GM19452 (cell line): Measurements from ENCODE around the gene DDX31.
"Not testable (repeated sequence)": the region's sequence is repeated elsewhere in the genome, so short reads cannot be mapped to it uniquely, and the experiment has no call there.

Experiments used
- ATAC-seq: cut with Tn5 transposase; IDR thresholded peaks from one replicate; pipeline ENCODE4 v1.9.1; 2021; ENCODE audit not compliant: unreplicated experiment

DDX31 gene

DNA sequence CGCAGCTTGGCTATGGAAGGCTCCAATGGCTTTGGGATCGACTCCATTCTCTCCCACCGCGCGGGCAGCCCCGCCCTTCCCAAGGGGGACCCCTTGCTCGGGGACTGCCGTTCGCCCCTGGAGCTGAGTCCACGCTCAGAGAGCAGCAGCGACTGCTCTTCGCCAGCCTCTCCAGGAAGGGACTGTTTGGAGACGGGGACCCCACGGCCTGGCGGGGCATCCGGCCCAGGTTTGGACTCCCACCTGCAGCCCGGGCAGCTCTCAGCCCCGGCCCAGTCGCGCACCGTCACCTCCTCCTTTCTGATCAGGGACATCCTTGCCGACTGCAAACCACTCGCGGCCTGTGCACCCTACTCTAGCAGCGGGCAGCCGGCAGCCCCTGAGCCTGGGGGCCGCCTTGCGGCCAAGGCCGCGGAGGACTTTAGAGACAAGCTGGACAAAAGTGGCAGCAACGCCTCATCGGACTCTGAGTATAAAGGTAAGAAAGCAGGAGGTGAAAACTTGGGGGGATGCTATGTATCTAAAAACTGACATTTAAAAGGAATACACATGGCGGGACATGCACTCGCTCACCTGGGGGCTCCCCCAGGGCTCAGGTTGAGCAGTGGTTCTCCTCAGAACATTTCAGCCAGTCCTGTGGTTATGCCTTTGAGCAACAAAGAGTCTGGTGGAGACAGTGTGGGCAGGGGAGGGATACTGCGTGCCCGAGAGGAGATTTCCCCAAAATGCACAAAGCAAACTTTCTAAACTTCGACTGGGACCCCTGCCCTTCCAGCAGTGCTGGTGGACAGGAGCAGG, 86.8 kb downstream of the DDX31 start:
- no peak for ATAC-seq

DNA sequence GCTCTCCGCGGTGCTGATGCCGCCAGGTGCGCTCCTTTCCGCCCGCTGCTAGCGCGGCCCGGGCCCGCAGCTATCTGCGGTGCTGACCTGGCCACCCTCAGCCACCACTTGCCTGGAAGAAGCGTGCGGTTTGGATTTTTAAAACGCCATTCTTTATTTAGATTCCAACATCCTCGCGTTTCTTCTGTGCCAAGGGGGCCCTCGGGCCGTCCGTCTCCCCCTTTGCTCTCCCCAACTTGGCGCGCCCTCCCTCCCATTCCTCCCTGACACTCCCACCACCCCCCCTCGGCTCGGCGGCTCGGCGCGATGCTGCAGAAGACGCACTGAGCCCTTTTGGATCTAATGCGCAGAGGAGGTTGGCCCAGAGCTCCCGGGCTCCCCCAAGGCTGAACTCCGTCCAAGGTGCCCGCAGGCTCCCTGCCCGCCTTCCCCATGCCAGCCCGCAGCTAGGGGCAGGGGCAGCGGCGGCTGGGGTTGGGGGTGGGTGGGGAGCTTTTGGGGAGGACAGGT, 87.5 kb downstream of the DDX31 start, which contains the start of gene BARHL1:
Gene BARHL1, plus strand, starts transcription at position 331 of the 510 bp plus-strand sequence. CDS start 192 bp downstream, outside the sequence.
- no peak for ATAC-seq

- ATAC-seq, result no peak
These were observed 90.4 kb downstream of the DDX31 start for GRCh38 chr9:132579427-132579798.

DNA sequence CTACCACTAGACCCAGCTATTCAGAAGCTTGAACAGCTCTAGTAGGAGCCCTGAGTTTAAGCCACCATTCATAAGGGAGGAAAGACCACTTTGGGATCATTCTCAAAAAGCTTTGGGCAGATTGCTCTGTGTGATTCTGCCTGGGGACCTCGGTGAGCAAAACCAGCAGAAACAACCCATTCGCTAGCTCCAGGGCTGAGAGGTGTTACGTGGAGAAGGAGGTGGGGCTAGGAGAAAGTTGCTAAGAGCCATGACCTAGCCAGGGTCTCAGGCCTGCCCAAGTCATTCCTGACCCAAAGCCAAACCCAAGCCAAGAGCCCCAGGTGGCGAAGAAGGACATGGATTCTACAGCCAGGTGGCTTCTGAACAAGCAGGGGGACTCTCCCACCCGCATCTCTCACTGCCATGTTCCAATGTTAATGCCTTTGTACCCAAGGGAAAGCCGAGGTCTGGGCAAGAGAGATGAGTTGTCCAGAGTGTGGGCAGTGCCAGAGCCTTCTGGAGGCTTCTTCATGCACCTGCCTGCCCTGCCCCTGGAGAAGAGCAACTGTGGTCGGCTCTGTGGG, 91.3 kb downstream of the DDX31 start:
- no peak for ATAC-seq

- ATAC-seq, result no peak
These were observed 92.7 kb downstream of the DDX31 start for GRCh38 chr9:132577119-132577518.

DNA sequence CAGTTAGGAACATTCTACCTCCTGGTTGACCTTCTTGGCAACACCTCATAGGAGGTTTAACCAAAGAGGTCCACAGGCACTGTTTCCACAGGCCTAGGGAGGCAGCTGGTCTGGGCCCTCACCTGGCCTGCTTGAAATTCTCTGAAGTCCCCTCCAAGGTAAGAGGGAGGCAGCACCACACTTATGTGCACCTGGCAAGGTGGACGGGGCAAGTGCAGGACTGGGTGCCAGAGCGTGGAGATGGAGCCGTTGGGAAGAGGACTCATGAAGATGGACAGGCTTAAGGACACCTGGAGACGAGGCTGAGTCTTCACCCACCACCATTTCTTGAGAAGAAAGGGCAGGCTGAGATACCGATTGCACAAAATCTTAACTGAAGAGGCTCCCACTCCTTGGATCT, 94.0 kb downstream of the DDX31 start:
- ATAC-seq, result no peak

DNA sequence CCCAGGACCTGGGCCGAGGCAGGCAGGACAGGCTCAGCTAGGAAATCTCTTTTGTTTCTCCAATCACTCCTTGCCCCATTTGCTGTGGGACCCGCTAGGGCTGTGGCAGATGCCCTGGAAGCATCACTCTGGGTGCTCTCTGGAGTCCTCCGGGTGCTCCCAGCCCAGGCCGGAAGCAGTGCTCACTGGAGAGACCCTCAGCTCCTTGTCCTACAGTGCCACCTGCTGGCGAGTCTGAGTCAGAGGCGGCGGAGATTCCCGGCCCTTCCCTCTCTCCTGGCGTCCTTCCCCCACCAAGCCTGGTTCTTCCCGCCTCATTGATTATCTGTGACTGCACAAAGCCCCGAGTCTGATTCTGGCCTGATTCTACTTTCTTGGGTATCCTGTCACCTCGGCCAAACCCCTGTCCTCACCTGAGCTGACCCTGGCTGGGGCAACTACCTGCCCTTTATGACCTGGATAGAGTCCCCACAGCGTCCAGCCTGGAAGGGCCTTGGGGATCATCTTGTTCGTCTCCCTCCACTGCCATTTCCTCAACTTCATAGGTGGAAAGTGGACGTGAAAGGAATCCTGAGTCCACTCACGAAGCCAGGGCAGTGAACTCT, 94.7 kb downstream of the DDX31 start:
- ATAC-seq, result no peak

DNA sequence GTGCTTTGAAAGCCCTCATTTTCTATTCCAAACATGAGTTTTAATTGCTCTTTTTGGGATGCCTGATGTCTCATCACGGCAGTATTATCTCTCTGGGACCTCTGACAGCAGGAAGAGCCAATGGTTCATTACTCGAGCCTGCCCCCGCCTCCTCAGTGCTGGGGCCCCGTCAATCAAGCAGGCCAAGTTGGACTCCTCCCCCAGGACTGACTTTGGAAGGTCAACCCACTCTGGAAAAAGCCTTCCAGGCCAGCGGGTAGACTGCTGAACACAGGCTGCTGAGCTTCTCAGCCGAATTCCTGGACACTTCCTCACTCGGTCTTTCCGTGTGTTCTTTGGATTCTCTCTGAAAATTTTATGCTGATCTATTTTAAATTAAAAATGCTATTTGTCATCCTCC, 96.9 kb downstream of the DDX31 start:
- no peak for ATAC-seq

DNA sequence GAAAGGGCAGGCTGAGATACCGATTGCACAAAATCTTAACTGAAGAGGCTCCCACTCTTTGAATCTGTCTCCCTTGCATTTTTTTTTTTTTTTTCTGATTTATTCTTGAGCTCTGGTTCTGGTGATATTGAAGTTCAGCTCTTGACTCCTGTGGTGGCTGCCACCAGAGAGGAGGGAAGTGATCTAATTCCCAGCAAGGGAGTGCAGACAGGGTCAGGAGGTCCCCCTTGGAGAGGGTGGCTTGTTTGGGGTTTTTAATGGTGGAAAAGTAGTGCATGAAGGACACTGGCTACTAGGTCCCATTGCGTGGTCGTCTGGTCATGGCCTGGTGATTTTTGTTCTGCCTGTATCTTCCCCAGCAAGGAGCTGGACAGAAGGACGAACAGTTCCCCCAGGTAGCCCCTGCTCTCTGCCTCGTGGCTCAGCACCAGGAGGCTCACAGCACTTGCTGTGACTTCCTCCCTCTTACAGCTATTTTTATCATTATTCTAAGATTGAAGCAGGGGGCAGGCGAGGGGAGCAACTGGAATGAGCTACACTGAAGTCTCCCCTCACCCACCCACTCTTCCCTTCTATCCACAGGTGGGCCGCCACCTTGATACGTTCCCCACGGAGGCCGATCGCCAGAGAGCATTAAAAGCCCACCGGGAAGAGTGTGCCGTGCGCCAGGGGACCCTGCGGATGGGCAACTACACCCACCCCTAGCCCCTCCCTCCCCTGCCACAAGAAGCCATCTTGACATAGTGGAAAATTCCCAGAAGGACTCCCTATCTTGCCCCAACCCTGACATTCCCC, 97.8 kb downstream of the DDX31 start:
- no peak for ATAC-seq

- ATAC-seq, result not testable (repeated sequence)
These were observed 101.0 kb downstream of the DDX31 start for GRCh38 chr9:132568787-132569186.

GRCh38 chr9:132564526-132564925, 105.3 kb downstream of the DDX31 start:
- no peak for ATAC-seq

DNA sequence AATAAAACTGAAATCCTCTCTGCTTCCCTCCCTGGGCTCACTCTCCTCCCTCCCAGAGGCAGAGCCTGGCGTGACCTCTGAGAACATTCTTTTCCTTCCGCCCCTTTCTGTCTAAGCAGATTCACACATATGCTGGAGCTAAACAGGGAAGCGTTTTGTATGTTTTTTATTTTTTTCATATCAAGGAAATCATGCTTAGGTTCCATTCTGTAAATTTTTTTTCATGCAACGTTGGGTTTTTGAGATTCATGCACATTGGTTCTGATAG, 107.5 kb downstream of the DDX31 start:
- no peak for ATAC-seq

DNA sequence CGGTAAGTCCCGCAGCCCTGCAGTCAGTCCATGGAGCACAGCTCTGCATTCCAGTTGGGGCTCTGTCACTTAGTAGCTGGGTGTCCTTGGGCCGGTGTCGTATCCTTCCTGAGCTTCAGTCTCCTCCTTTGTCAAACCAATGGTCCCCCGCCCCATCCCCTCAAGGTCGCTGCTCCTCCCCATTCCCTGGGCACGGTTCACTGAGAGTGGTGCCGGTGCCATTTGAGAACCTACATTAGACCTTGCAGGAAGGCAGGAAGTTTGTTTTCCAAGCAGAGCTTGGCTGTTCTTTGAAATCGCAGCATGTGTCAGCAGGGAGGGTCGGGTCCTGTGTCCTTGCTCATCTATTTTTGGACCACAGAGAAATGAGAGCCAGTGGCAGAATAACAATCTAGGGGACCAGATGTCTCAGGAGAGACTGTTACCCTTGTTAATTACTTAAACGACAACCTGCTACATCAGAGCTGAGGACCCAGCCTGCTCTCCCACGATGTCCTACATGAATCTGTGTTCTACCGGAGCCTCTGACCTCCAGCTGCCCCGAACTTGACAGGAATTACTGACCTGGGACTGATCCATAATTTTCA, 109.1 kb downstream of the DDX31 start:
- no peak for ATAC-seq

DNA sequence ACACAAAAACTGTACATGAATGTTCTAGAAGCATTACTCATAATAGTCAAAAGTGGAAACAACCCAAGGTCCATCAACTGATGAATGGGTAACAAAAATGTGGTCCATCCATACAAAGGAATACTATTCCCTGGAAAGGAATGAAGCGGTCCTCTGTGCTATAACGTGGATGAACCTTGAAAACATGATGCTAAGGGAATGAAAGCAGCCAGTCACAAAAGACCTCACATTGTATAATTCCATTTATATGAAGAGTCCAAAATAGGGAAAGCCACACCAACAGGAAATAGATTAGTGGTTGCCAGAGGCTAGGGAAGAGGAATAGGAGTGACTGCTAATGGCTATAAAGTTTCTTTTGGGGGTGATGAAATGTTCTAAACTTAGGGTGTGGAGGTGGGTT, 110.1 kb downstream of the DDX31 start:
- no peak for ATAC-seq

DNA sequence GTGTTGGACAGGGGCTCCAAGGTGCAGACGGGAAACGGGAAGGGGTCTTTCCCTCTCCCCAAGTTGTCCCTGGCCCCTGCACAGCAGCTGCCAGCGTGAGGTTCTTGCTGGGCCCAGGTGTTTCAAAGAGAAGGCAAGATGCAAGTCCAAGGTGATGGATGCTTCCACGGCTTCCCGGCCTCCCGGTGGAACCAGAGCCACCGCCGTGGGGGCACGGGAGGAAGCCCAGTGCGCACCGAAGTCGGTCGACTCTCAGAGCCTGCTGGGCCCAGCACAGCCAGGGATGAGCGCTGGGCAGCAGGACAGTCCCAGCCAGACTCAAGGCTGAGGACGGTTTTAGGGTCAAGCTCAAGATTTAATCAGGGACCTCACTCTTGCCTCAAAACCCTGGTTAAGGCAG, 112.6 kb downstream of the DDX31 start:
- ATAC-seq, result no peak

GRCh38 chr9:132556714-132557113, 113.1 kb downstream of the DDX31 start:
- ATAC-seq, result no peak

DNA sequence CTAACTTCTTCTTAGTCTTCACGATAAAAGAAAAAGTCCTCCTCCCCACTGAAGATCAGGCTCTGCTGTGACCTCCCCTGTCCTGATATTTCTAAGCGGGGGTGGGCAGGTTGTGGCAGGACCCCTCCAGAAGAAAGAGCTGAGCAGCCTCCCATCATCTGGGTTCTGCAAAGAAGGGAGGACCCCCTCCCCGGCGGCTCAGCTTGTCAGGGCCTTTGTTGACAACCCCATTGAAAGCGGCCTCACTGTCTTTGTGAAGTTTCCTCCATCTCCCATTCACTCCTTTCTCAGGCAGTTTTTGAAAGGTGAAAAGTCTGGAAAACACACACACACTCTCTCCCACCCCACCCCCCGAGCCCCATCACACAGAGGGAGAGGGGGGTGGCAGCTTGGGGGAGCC, 113.5 kb downstream of the DDX31 start:
- no peak for ATAC-seq

DNA sequence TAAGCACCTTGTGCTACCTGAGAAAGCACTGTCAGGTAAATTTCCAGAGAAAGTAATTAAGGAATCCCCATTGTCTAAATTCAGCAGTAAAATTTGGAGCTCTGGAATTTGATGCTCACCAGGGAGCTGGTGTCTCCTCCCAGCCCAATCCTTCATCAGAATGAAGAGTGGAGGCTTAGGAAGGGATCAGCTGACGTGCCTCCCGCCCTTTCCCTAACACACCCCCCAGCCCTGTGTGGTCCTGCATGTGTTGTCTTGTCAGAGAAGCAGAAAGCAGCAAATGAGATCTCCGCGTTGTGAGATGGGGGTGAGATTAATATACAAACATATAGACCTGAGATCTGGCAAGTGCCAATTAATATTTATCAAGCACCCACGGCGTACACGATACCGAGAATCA, 114.3 kb downstream of the DDX31 start:
- no peak for ATAC-seq

DNA sequence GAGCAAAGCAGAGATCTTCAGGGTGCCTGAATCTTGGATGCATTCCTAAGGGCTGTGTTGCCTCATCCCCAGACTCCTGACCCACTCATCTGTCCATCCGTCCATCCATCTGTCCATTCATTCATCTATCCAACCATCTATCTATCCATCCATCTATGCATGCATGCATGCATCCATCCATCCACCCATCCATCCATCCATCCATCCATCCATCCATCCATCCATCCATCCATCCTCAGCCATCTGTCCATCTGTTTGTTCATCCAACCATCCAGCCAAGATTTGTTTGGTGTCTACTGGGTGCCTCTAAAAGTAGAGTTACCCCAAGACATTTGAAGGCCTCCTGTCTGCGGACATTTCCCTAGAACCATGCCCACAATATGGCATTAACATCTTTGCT, 115.0 kb downstream of the DDX31 start:
- ATAC-seq, result no peak

GRCh38 chr9:132552041-132552440, 117.7 kb downstream of the DDX31 start:
- no peak for ATAC-seq

GRCh38 chr9:132551556-132551955, 118.2 kb downstream of the DDX31 start:
- ATAC-seq, result no peak
